ENCODE results near the gene FAM200A.

The FAM200A gene

GRCh38 chr7:99499371-99499720, 52.6 kb downstream of the FAM200A start:
- Histone ChIP-seq H2BK15ac (ENCODE audit: low read depth, poor library complexity, severe bottlenecking) (no peak overlapping the region), H3K14ac (ENCODE audit: low read length in 2 of 2) (peak overlapping the region in 1 of 2 experiments; percentile 53), H3K4me1 (ENCODE audit: control insufficient read depth, insufficient read depth, low read depth, low read length) (peaks cover 14% of the 10 kb centered on the region), H4K91ac (ENCODE audit: low read length) (no peak overlapping the region), H3K27ac (ENCODE audit: low read length, poor library complexity, severe bottlenecking) (peak overlapping the region; percentile 85), H3K79me1 (replicated peaks; ENCODE audit: low read length, poor library complexity, severe bottlenecking) (peaks cover 10% of the 10 kb centered on the region), H3K4ac (ENCODE audit: low read depth in 1 of 2, low read length in 2 of 2) (peak overlapping the region in 1 of 2 experiments; percentile 78), H3K27me3 (ENCODE audit: control insufficient read depth in 1 of 2, insufficient read depth in 1 of 2, low read length in 2 of 2) (no peaks in the 10 kb centered on the region), H3K9me3 (ENCODE audit: control insufficient read depth, low read length) (peaks cover 6% of the 10 kb centered on the region), H3K23ac (ENCODE audit: low read length in 2 of 2) (peak overlapping the region in 1 of 2 experiments; percentile 79), H3K4me3 (ENCODE audit: insufficient read depth in 1 of 2, low read depth in 1 of 2, low read length in 2 of 2) (peak overlapping the region; percentile 87 to 97), H2BK12ac (ENCODE audit: low read length in 2 of 2) (no peak overlapping the region), H3K18ac (ENCODE audit: low read depth in 1 of 2, low read length in 2 of 2) (peak overlapping the region in 1 of 2 experiments; percentile 55), H2AK5ac (ENCODE audit: low read length, severe bottlenecking) (no peak overlapping the region), H2AFZ (ENCODE audit: low read depth, low read length) (peak overlapping the region; percentile 60), H3K4me2 (ENCODE audit: low read length, poor library complexity, severe bottlenecking) (peak overlapping the region; percentile 78), H3K36me3 (ENCODE audit: control insufficient read depth in 1 of 2, insufficient read depth in 2 of 2, low read depth in 1 of 2, low read length in 2 of 2) (peaks cover 15 to 36% of the 10 kb centered on the region in 2 experiments), H2BK120ac (ENCODE audit: low read depth, low read length) (no peak overlapping the region), H4K8ac (ENCODE audit: low read length) (peak overlapping the region; percentile 4), H3K9ac (ENCODE audit: low read length) (peak overlapping the region; percentile 97), H2BK5ac (ENCODE audit: low read depth, low read length, poor library complexity, severe bottlenecking) (no peak overlapping the region)
- no peak for DNase-seq
- WGBS = 2% methylated on average over 14 of the region's 14 CpGs

- Histone ChIP-seq H3K79me1 (replicated peaks; ENCODE audit: low read length, poor library complexity, severe bottlenecking) (peaks cover 17% of the 10 kb centered on the region), H3K4ac (ENCODE audit: low read depth in 1 of 2, low read length in 2 of 2) (no peak overlapping the region), H2BK5ac (ENCODE audit: low read depth, low read length, poor library complexity, severe bottlenecking) (no peak overlapping the region), H2BK15ac (ENCODE audit: low read depth, poor library complexity, severe bottlenecking) (no peak overlapping the region), H4K8ac (ENCODE audit: low read length) (no peak overlapping the region), H3K4me2 (ENCODE audit: low read length, poor library complexity, severe bottlenecking) (peak overlapping the region; percentile 77), H3K9ac (ENCODE audit: low read length) (peak overlapping the region; percentile 97), H3K9me3 (ENCODE audit: control insufficient read depth, low read length) (peaks cover 15% of the 10 kb centered on the region), H4K91ac (ENCODE audit: low read length) (peak overlapping the region; percentile 7), H3K27me3 (ENCODE audit: control insufficient read depth in 1 of 2, insufficient read depth in 1 of 2, low read length in 2 of 2) (no peaks in the 10 kb centered on the region), H3K18ac (ENCODE audit: low read depth in 1 of 2, low read length in 2 of 2) (no peak overlapping the region), H2BK120ac (ENCODE audit: low read depth, low read length) (no peak overlapping the region), H3K14ac (ENCODE audit: low read length in 2 of 2) (no peak overlapping the region), H3K27ac (ENCODE audit: low read length, poor library complexity, severe bottlenecking) (no peak overlapping the region), H3K4me1 (ENCODE audit: control insufficient read depth, insufficient read depth, low read depth, low read length) (peaks cover 11% of the 10 kb centered on the region), H3K4me3 (ENCODE audit: insufficient read depth in 1 of 2, low read depth in 1 of 2, low read length in 2 of 2) (peak overlapping the region; percentile 1 to 97), H2BK12ac (ENCODE audit: low read length in 2 of 2) (no peak overlapping the region), H2AFZ (ENCODE audit: low read depth, low read length) (no peak overlapping the region), H3K23ac (ENCODE audit: low read length in 2 of 2) (no peak overlapping the region), H3K36me3 (ENCODE audit: control insufficient read depth in 1 of 2, insufficient read depth in 2 of 2, low read depth in 1 of 2, low read length in 2 of 2) (peaks cover 23 to 44% of the 10 kb centered on the region in 2 experiments), H2AK5ac (ENCODE audit: low read length, severe bottlenecking) (no peak overlapping the region)
- WGBS = 73% methylated on average over 11 of the region's 11 CpGs
- no peak for DNase-seq
Measured at GRCh38 chr7:99498546-99498944, 53.4 kb downstream of the FAM200A start.

GRCh38 chr7:99497766-99498545, 54.0 kb downstream of the FAM200A start:
- 96% methylated on average over 4 of the region's 6 CpGs for WGBS
- Histone ChIP-seq H3K27ac (ENCODE audit: low read length, poor library complexity, severe bottlenecking) (no peak overlapping the region), H3K27me3 (ENCODE audit: control insufficient read depth in 1 of 2, insufficient read depth in 1 of 2, low read length in 2 of 2) (no peaks in the 10 kb centered on the region), H3K23ac (ENCODE audit: low read length in 2 of 2) (no peak overlapping the region), H2AK5ac (ENCODE audit: low read length, severe bottlenecking) (no peak overlapping the region), H3K79me1 (replicated peaks; ENCODE audit: low read length, poor library complexity, severe bottlenecking) (peaks cover 19% of the 10 kb centered on the region), H2AFZ (ENCODE audit: low read depth, low read length) (no peak overlapping the region), H2BK12ac (ENCODE audit: low read length in 2 of 2) (no peak overlapping the region), H3K14ac (ENCODE audit: low read length in 2 of 2) (no peak overlapping the region), H3K9me3 (ENCODE audit: control insufficient read depth, low read length) (peaks cover 20% of the 10 kb centered on the region), H3K4ac (ENCODE audit: low read depth in 1 of 2, low read length in 2 of 2) (no peak overlapping the region), H3K9ac (ENCODE audit: low read length) (peak overlapping the region; percentile 97), H3K4me2 (ENCODE audit: low read length, poor library complexity, severe bottlenecking) (peak overlapping the region; percentile 77), H2BK5ac (ENCODE audit: low read depth, low read length, poor library complexity, severe bottlenecking) (no peak overlapping the region), H4K8ac (ENCODE audit: low read length) (no peak overlapping the region), H3K4me3 (ENCODE audit: insufficient read depth in 1 of 2, low read depth in 1 of 2, low read length in 2 of 2) (peak overlapping the region in 1 of 2 experiments; percentile 97), H2BK120ac (ENCODE audit: low read depth, low read length) (no peak overlapping the region), H4K91ac (ENCODE audit: low read length) (no peak overlapping the region), H2BK15ac (ENCODE audit: low read depth, poor library complexity, severe bottlenecking) (no peak overlapping the region), H3K18ac (ENCODE audit: low read depth in 1 of 2, low read length in 2 of 2) (no peak overlapping the region), H3K36me3 (ENCODE audit: control insufficient read depth in 1 of 2, insufficient read depth in 2 of 2, low read depth in 1 of 2, low read length in 2 of 2) (peaks cover 29 to 50% of the 10 kb centered on the region in 2 experiments), H3K4me1 (ENCODE audit: control insufficient read depth, insufficient read depth, low read depth, low read length) (peaks cover 11% of the 10 kb centered on the region)
- no peak for DNase-seq
